Stimulated activated CD4-positive, alpha-beta T cell treated with anti-CD3 and anti-CD28 coated beads, Interleukin-2, amount 100 ng/mL, for 24 hours (primary cell): ENCODE results near the gene ZFP36.

Experiments used
- DNase-seq, 2 donors: peaks; one replicate each; pipeline ENCODE4 v3.0.0-alpha.2; 2020

Gene ZFP36

GRCh38 chr19:39420769-39421168, 14.1 kb downstream of the ZFP36 start:
- DNase-seq: no peak

DNA sequence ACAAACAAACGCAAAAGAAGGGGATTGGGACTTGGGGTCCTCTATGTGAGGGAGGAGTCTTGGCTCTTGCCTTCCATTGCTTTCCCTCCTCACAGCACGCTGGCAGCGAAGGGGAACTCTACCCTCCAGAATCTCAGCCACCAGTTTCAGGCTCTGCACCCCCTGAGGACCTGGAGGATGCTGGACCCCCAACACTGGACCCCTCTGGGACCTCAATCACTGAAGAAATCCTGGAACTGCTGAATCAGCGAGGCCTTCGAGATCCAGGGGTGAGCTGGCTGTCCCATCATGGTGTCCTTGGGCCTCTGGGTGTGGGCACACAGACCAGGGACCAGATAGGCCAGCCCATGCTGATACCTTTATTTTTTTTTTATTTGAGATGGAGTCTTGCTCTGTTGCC, 15.4 kb downstream of the ZFP36 start:
- DNase-seq: no peak

DNA sequence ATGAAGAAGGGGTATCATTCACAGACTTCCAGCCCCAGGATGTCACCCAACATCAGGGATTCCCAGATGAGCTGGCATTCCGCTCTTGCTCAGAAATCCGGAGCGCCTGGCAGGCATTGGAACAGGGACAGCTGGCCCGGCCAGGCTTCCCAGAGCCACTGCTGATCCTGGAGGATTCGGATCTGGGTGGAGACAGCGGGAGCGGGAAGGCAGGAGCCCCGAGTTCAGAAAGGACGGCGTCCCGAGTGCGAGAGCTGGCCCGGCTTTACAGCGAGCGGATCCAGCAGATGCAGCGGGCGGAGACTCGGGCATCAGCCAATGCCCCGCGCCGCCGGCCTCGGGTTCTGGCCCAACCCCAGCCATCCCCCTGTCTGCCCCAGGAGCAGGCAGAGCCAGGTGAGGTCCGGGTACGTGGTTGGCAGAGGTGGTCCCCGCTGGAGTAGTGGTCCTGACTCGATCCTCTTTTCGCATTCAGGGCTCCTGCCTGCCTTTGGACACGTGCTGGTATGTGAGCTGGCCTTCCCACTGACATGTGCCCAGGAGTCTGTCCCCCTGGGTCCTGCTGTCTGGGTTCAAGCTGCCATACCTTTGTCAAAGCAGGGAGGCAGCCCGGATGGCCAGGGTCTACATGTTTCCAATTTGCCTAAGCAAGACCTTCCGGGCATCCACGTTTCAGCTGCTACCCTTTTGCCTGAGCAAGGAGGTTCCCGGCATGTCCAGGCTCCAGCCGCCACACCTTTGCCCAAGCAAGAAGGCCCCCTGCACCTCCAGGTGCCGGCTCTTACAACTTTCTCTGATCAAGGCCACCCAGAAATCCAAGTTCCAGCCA, 16.8 kb downstream of the ZFP36 start:
- DNase-seq: no peak

DNA sequence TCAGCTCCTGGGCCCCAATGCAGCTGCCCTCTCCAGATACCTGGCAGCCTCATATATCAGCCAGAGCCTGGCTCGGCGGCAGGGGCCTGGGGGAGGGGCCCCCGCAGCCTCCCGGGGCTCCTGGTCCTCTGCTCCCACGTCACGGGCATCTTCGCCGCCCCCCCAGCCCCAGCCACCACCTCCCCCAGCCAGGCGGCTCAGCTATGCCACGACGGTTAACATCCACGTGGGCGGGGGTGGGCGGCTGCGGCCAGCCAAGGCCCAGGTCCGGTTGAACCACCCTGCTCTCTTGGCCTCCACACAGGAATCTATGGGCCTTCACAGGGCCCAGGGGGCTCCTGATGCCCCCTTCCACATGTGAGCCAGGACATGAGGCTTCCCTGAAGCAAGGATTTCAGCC, 18.3 kb downstream of the ZFP36 start:
- DNase-seq: no peak

GRCh38 chr19:39425744-39426143, 19.1 kb downstream of the ZFP36 start:
- DNase-seq: no peak

- DNase-seq: no peak
Measured at GRCh38 chr19:39426170-39426569, 19.5 kb downstream of the ZFP36 start.

- no peak for DNase-seq
Measured at GRCh38 chr19:39427707-39428106, 21.1 kb downstream of the ZFP36 start.

DNA sequence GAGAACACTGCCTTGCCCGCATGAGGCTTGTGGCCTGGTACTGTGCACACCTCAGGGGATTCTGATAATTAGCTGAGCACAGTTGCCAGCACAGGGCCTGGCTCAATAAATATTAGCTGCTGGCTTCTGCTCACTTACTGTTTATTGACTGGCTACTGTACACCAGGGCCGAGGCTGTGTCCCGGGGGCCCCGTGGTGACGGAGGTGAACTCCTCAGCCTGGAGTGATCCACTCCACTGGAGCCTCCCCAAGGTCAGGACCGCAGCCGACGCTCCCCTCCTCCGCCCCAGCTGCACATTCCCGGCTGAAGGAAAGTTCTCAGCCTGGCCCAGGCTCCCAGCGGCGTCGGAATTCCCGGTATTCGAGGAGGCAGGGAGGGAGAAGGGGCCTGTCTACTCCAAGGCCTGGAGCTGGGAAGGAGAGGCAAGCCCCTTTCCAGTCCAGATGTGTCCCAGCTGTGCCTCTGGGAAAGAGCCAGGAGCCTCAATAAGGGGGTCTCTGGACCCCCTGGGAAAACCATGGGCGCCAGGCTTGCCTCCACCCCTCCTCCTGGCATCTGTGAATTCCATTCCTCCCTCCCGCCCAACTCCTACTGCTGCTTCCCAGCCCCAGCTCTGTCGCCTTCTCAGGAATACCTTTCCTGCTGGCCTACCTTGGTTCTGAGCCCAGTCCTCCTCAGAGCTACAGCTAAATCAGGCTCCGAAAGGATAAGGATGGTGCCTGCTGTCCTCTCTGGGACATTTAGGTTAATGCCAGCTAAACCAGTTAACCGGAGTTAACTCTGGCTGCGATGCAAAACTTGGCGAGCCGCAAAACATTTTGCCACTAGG, 21.9 kb downstream of the ZFP36 start:
- no peak for DNase-seq

DNA sequence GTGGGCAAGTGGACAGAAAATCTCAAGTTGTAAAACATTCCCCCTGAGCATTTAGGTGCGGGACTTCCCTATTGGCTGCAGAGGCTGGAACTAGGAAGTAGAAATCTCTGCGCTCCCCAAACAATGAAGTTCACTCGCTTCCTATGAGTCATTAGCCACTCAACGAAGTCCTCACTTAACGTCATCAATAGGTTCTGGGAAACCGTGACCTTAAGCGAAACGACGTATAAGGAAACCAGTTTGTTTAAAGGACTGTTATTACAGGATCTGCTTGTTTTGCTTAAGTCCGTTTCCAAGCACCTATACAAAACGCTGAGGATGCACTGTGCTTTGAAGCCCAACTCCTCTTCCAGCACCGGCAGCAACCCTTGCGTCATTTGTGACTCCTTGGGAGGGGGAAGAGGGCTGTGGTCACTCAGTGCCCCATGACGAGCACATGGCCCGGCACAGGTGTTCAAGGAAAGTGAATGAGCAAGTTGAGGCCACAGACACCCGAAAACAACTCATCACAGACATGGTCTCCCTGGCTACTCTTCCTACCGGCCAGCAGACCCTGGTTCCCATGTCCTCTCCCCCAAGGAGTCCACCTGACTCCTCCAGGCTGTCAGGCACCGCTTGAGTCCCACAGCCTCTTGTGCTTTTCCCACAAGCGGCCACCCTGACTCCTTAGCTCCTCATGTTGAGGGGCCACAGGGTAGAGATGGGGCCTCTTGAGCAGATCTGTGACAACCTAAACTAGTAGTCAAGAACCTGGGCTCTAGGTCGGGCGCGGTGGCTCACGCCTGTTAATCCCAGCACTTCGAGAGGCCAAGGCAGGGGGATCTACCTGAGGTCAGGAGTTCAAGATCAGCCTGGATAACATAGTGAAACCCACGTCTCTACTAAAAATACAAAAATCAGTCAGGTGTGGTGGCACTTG, 24.3 kb downstream of the ZFP36 start:
- DNase-seq: peak; percentile 66 to 67

- no peak for DNase-seq
Measured at GRCh38 chr19:39432677-39433025, 26.0 kb downstream of the ZFP36 start.

- no peak for DNase-seq
Measured at GRCh38 chr19:39433480-39434079, 26.9 kb downstream of the ZFP36 start.

DNA sequence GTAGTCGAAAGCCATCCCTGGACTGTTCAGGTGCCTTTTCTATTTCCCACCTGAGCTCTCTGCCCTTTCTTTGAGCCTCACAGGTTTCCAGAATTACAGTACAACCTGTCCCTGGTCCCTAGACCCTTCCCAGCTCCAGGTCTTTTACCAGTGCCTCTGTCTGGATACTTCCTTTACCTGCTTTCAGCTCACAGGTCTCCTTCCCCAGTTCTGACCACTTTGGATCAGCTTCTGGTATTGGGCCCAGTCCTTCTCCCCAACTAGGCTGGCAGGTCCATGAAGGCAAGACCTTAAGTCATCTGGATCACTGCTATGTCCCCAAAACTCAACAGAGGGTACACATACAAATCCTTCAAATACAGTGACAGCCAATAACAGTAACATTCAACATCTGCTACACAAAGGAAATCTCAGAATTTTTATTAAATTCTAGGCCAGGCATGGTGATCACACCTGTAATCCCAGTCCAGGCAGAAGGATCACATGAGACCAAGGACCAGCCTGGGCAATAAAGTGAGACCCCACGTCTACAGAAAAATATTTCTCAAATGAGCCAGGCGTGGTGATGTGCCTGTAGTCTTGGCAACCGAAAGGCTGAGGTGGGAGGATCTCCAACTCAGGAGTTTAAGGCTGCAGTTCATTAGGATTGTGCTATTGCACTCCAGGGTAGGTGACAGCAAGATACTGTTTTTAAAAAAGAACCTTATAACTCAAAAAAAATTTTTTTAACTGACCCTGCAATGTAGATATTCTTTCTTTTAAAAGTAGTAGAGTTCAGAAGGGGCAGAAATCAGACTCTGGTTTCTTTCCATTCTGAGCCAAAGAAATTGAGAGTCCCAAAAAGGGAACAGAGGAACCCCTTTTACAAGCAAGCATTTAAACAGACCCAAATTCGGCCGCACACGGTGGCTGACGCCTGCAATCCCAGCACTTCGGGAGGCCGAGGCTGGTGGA, 27.8 kb downstream of the ZFP36 start:
- DNase-seq: no peak

GRCh38 chr19:39435499-39436349, 29.1 kb downstream of the ZFP36 start, which contains the start of gene RPS16:
Gene RPS16 (minus strand): TSS chr19:39435949. CDS start chr19:39435895, 54 bp downstream.
- DNase-seq: peak; percentile 100

- no peak for DNase-seq
Measured at GRCh38 chr19:39436350-39436716, 29.7 kb downstream of the ZFP36 start.

GRCh38 chr19:39438270-39438934, 31.8 kb downstream of the ZFP36 start:
- no peak for DNase-seq

- no peak for DNase-seq
Measured at GRCh38 chr19:39444598-39445195, 38.0 kb downstream of the ZFP36 start.

- DNase-seq: peak; percentile 96 to 97
Measured at GRCh38 chr19:39445196-39446111, 38.8 kb downstream of the ZFP36 start, which contains the start of gene SUPT5H. Gene SUPT5H (plus strand): TSS chr19:39445582. CDS start chr19:39445891, 309 bp downstream.
